22Rv1 (cell line): ENCODE data around the gene SEMA6D.
"Not testable (repeated sequence)": the region's sequence is repeated elsewhere in the genome, so short reads cannot be mapped to it uniquely, and the experiment has no call there.

Experiments
- H3K27ac ChIP-seq: fragments of 450-650 bp; 2 replicates; pipeline ENCODE4 v1.5.1; 2017
- ZFX ChIP-seq: fragments of 450-650 bp; IDR thresholded peaks from 2 replicates; pipeline ENCODE4 v1.6.1; 2017; ENCODE audit warnings: antibody characterized with exemption, borderline replicate concordance
- TF ChIP-seq, protein P1 (sequence below): fragments of 450-650 bp; IDR thresholded peaks from 2 replicates; pipeline ENCODE4 v1.5.1; 2017; ENCODE audit warnings: mild to moderate bottlenecking

The SEMA6D gene

DNA sequence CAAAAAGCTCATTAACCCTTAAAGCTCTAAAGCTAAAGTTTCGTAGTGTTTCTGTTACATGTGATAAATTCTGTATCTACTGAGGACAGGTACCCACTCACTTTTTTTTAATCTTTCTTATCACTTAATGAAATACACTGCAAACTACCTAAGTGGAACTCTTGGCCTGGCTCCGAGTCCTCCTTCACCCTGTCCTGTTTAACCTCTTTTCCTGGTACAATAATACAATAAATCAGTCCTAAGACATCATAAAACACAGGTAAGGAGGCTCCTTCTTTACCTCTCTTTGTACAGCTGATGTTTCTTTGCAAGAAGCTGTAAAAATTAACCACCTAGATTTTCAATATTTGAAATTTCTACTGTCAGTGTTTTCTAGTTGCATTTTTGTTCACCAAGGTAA is 15.8 kb downstream of the SEMA6D start:
- H3K27ac ChIP-seq, result no peak overlapping the region
- no peak for TF ChIP-seq ZFX
- TF ChIP-seq, protein P1, sequence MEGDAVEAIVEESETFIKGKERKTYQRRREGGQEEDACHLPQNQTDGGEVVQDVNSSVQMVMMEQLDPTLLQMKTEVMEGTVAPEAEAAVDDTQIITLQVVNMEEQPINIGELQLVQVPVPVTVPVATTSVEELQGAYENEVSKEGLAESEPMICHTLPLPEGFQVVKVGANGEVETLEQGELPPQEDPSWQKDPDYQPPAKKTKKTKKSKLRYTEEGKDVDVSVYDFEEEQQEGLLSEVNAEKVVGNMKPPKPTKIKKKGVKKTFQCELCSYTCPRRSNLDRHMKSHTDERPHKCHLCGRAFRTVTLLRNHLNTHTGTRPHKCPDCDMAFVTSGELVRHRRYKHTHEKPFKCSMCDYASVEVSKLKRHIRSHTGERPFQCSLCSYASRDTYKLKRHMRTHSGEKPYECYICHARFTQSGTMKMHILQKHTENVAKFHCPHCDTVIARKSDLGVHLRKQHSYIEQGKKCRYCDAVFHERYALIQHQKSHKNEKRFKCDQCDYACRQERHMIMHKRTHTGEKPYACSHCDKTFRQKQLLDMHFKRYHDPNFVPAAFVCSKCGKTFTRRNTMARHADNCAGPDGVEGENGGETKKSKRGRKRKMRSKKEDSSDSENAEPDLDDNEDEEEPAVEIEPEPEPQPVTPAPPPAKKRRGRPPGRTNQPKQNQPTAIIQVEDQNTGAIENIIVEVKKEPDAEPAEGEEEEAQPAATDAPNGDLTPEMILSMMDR, result no peak

DNA sequence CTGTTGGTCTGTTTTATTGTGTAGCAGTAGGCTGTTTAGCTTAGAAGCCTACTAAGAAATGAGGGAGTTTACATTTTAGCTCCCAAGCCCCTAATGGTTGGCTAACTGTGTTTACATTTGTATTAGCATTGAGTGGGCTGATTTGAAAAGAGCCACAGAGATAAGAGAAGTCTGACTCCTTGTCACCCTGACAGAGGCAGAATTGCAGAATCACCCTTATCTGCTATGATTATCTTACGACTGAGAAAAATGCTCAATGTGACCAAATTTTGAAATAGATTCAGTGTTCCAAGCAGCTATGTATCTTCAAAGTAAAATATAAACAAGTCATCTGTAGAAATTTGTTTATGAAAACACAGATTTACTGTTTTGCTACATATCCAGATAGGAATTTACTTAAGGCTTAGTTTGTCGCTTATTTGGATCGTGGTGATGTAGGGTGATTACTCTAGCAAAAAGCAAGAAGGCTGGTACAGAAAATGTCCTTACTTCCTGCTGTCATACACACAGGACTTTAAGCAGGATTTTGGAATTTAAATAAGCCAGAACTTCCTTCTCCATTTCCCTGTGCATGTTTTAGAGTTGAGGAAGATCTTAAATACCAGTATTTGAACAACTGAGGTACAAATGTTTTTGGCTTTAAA is 19.0 kb downstream of the SEMA6D start:
- TF ChIP-seq, protein P1, result no peak
- TF ChIP-seq ZFX, result no peak
- no peak overlapping the region for H3K27ac ChIP-seq

DNA sequence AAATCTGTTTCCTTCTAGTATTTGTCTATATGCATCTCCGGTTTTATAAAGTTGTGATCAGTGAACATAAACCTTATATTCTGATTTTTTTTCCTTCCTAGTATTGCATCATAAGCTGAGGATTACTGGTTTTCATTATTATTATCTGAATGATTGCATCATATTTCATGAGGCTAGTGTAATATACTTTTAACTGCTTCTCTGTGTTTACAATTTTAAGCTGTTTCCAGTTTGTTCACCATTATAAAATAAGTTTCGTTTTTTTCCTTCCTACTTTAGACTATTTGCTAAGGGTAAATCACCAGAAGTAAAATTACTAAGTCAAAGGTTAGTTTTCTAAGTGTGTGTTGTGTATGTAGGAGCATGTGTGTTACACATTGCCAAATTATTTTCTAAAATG is 20.2 kb downstream of the SEMA6D start:
- TF ChIP-seq ZFX, result no peak
- TF ChIP-seq, protein P1, result no peak
- no peak overlapping the region for H3K27ac ChIP-seq

DNA sequence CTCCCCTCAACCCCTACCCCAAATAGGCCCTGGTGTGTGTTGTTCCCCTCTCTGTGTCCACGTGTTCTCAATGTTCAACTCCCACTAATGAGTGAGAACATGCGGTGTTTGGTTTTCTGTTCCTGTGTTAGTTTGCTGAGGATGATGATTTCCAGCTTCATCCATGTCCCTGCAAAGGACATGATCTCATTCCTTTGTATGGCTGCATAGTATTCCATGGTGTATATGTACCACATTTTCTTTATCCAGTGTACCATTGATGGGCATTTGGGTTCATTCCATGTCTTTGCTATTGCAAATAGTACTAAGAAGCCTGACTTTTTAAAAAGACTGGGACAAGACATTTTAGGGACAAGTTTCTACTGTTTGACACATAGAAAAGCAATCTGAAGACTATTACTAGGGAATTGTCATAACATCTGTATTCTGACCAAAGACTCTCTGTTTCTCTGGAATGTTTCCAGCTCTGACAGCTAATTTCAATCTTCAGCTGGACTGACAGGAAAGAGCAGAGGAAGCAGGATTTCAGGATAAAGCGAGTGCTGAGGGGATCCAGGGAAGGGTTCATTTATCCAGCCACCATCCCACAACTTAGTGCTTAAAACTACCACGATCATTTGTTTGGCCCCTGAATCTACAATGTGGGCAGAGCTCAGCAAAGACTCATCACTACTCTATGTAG is 21.0 kb downstream of the SEMA6D start:
- not testable (repeated sequence) for H3K27ac ChIP-seq

DNA sequence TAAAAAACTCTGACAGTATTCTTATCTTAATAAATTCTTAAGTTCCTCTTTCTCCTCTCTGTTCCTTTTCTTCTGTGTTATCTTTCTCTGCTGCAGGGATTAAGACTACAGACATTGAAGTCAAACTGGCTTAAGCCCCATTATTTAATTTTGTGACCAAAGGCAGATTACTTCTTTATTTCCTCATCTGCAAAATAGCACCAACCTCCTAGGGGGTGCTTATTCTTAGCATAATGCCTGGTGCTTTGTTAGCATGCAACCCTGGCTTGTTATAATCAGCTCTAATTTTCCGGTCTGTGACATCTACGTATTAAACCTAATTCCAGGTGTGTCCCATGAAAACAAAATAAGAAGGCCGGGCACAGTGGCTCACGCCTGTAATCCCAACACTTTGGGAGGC is 23.8 kb downstream of the SEMA6D start:
- no peak for TF ChIP-seq ZFX
- TF ChIP-seq, protein P1, result no peak
- no peak overlapping the region for H3K27ac ChIP-seq

DNA sequence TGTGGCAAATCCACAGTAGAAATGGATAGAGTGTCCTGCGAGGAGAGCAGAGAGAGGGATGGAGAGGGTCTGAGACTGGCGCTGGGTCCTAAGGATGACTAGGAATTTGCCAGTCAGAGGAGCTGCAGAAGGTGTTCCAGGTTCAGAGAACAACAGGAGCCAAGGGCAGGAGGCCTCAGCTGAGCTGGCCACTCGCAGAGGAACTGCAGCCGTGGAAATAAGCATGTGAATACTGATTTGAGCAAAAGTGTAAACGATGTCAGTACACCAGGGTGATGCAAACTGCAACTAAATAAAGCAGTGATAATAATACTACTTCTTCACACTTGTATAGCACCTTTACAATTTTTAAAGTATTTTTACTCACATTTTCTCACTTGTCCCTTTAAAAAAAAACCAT is 24.6 kb downstream of the SEMA6D start:
- no peak overlapping the region for H3K27ac ChIP-seq
- no peak for TF ChIP-seq ZFX
- TF ChIP-seq, protein P1, result no peak

DNA sequence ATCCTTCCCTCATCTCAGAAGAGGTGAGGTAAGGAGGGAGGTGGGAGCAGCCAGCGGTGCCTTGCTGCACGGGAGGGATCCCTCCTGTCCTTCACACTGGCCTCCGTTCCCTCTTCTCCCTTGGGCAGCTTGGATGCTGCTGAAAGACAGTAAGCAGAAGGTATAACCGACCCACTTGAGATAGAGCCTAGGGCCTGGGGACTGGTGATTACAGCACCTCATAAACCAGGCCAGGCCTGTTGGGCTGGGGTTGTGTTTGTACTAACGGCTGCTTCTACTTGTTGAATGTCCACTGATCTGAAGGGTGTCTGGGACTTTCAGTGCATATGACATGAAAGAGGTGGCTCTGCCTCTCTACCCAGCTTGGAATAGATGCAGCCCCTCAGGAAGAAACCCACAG is 25.0 kb downstream of the SEMA6D start:
- TF ChIP-seq, protein P1, result no peak
- no peak for TF ChIP-seq ZFX

More for the DNA sequence above, 25.0 kb downstream of the SEMA6D start:
- no peak overlapping the region for H3K27ac ChIP-seq
